ENCODE data around the gene ARPP19. TPM values are rescaled to one million over a fixed set of nuclear protein-coding genes. Genes with fewer than 3 reads are reported as not detected.
"Not testable (repeated sequence)": the region's sequence is repeated elsewhere in the genome, so short reads cannot be mapped to it uniquely, and the experiment has no call there.

ARPP19 gene
- 30.8 and 60.3 TPM in 2 replicates for total RNA-seq (2014; rRNA removed; shearing (Covaris generic))

- peak; percentile 98 for DNase-seq (ENCODE audit: low spot score)
- in situ Hi-C loops (cut with HindIII; ENCODE audit: low sequenced_read_pairs): no loop called here
These were observed at the start of gene ARPP19 for GRCh38 chr15:52568601-52569585. Gene ARPP19, minus strand, starts transcription at chr15:52569030. Its CDS starts 138 bp downstream, at chr15:52568892.

- DNase-seq (ENCODE audit: low spot score): no peak
These were observed 48.2 kb upstream of the ARPP19 start for GRCh38 chr15:52617026-52617425.

GRCh38 chr15:52615302-52615701 is 46.5 kb upstream of the ARPP19 start:
- no peak for DNase-seq (ENCODE audit: low spot score)
- in situ Hi-C loops (cut with HindIII; ENCODE audit: low sequenced_read_pairs): no loop called here

More at GRCh38 chr15:52617026-52617425, 48.2 kb upstream of the ARPP19 start:
- in situ Hi-C loops (cut with HindIII; ENCODE audit: low sequenced_read_pairs): no loop called here

- DNase-seq (ENCODE audit: low spot score): no peak
- in situ Hi-C loops (cut with HindIII; ENCODE audit: low sequenced_read_pairs): no loop called here
These were observed 40.8 kb upstream of the ARPP19 start for GRCh38 chr15:52609593-52609992.

GRCh38 chr15:52584414-52584813 is 15.6 kb upstream of the ARPP19 start:
- DNase-seq (ENCODE audit: low spot score): no peak
- in situ Hi-C loops (cut with HindIII; ENCODE audit: low sequenced_read_pairs): no loop called here

GRCh38 chr15:52579852-52580251 is 11.0 kb upstream of the ARPP19 start:
- DNase-seq (ENCODE audit: low spot score): no peak
- in situ Hi-C loops (cut with HindIII; ENCODE audit: low sequenced_read_pairs): no loop called here

- no peak for DNase-seq (ENCODE audit: low spot score)
- in situ Hi-C loops (cut with HindIII; ENCODE audit: low sequenced_read_pairs): no loop called here
These were observed 7.9 kb upstream of the ARPP19 start for GRCh38 chr15:52576692-52577091.

- DNase-seq (ENCODE audit: low spot score); in situ Hi-C loops (cut with HindIII; ENCODE audit: low sequenced_read_pairs): not testable (repeated sequence)
These were observed 6.7 kb upstream of the ARPP19 start for GRCh38 chr15:52575573-52575972.

GRCh38 chr15:52575072-52575471 is 6.2 kb upstream of the ARPP19 start:
- in situ Hi-C loops (cut with HindIII; ENCODE audit: low sequenced_read_pairs): no loop called here
- no peak for DNase-seq (ENCODE audit: low spot score)

GRCh38 chr15:52574623-52575022 is 5.8 kb upstream of the ARPP19 start:
- DNase-seq (ENCODE audit: low spot score); in situ Hi-C loops (cut with HindIII; ENCODE audit: low sequenced_read_pairs): not testable (repeated sequence)

GRCh38 chr15:52567871-52568600 is 794 bp downstream of the ARPP19 start:
- in situ Hi-C loops (cut with HindIII; ENCODE audit: low sequenced_read_pairs): no loop called here

GRCh38 chr15:52566889-52567288 is 1.9 kb downstream of the ARPP19 start:
- in situ Hi-C loops (cut with HindIII; ENCODE audit: low sequenced_read_pairs): no loop called here
- DNase-seq (ENCODE audit: low spot score): no peak

More at GRCh38 chr15:52567871-52568600, 794 bp downstream of the ARPP19 start:
- peak; percentile 50 for DNase-seq (ENCODE audit: low spot score)

GRCh38 chr15:52565417-52566358 is 3.1 kb downstream of the ARPP19 start:
- in situ Hi-C loops (cut with HindIII; ENCODE audit: low sequenced_read_pairs); DNase-seq (ENCODE audit: low spot score): not testable (repeated sequence)

- in situ Hi-C loops (cut with HindIII; ENCODE audit: low sequenced_read_pairs): no loop called here
- peak; percentile 32 for DNase-seq (ENCODE audit: low spot score)
These were observed 5.2 kb downstream of the ARPP19 start for GRCh38 chr15:52563501-52564060.

GRCh38 chr15:52559575-52559974 is 9.3 kb downstream of the ARPP19 start:
- in situ Hi-C loops (cut with HindIII; ENCODE audit: low sequenced_read_pairs): no loop called here
- DNase-seq (ENCODE audit: low spot score): no peak

GRCh38 chr15:52559022-52559421 is 9.8 kb downstream of the ARPP19 start:
- in situ Hi-C loops (cut with HindIII; ENCODE audit: low sequenced_read_pairs): no loop called here
- no peak for DNase-seq (ENCODE audit: low spot score)

GRCh38 chr15:52558196-52558595 is 10.6 kb downstream of the ARPP19 start:
- DNase-seq (ENCODE audit: low spot score): no peak
- in situ Hi-C loops (cut with HindIII; ENCODE audit: low sequenced_read_pairs): no loop called here

- in situ Hi-C loops (cut with HindIII; ENCODE audit: low sequenced_read_pairs): no loop called here
- DNase-seq (ENCODE audit: low spot score): no peak
These were observed 11.6 kb downstream of the ARPP19 start for GRCh38 chr15:52557274-52557641.

Measured in G401 (cell line).